WTC11 (cell line): ENCODE results near the gene CYP2R1. TPM values are rescaled to one million over a fixed set of nuclear protein-coding genes. Genes with fewer than 3 reads are reported as not detected.

Experiments used
- ATAC-seq: fragments of 200-7000 bp; cut with Tn5 transposase; 2 replicates; pipeline ENCODE4 v1.10.0; 2021; ENCODE audit warnings: mild to moderate bottlenecking, moderate library complexity
- CTCF ChIA-PET: fragments of 300-600 bp; sonication (Branson Sonifier 250); formaldehyde crosslinking; loops from one replicate; lab custom pipeline; 2021; ENCODE audit warnings: antibody characterized with exemption; lab: Charles Lee
- POLR2A ChIA-PET: fragments of 350-600 bp; sonication (Branson Sonifier 250); formaldehyde crosslinking; loops from one replicate; lab custom pipeline; 2021; ENCODE audit warnings: antibody characterized with exemption; lab: Charles Lee
- DNase-seq: peaks from one replicate; pipeline ENCODE4 v3.0.0; 2021; ENCODE audit warnings: low spot score
- H3K27ac Mint-ChIP-seq: 2 replicates; pipeline ENCODE4 v1.8.0; 2021; ENCODE audit warnings: mixed read lengths
- H3K27me3 Mint-ChIP-seq: 2 replicates; pipeline ENCODE4 v1.8.0; 2021; ENCODE audit warnings: low read depth, mild to moderate bottlenecking, moderate library complexity, mixed read lengths
- H3K36me3 Mint-ChIP-seq: 2 replicates; pipeline ENCODE4 v1.8.0; 2021; ENCODE audit warnings: mixed read lengths
- H3K4me1 Mint-ChIP-seq: 2 replicates; pipeline ENCODE4 v1.8.0; 2022; ENCODE audit warnings: mixed read lengths
- H3K4me3 Mint-ChIP-seq: 2 replicates; pipeline ENCODE4 v1.8.0; 2021; ENCODE audit warnings: mild to moderate bottlenecking, moderate library complexity, mixed read lengths
- H3K9me3 Mint-ChIP-seq: 2 replicates; pipeline ENCODE4 v1.8.0; 2021; ENCODE audit warnings: mixed read lengths
- FOXP1 ChIP-seq: sonication (generic); formaldehyde crosslinking; IDR thresholded peaks from 2 replicates; pipeline ENCODE4 v1.8.0; 2022; ENCODE audit warnings: missing genetic modification reagents, mild to moderate bottlenecking, moderate library complexity, borderline replicate concordance
- GTF2I ChIP-seq: fragments of 250-450 bp; sonication (Bioruptor Pico); conservative IDR thresholded peaks from 2 replicates; pipeline ENCODE4 v1.4.0; 2021; ENCODE audit warnings: mild to moderate bottlenecking
- IRF2 ChIP-seq: sonication (generic); formaldehyde crosslinking; IDR thresholded peaks from 2 replicates; pipeline ENCODE4 v1.8.0; 2022; ENCODE audit warnings: low read depth, missing genetic modification reagents, borderline replicate concordance
- MYBL2 ChIP-seq: sonication (generic); formaldehyde crosslinking; IDR thresholded peaks from 2 replicates; pipeline ENCODE4 v1.8.1; 2023; ENCODE audit warnings: mild to moderate bottlenecking, moderate library complexity, missing genetic modification reagents
- NR3C1 ChIP-seq: sonication (generic); formaldehyde crosslinking; conservative IDR thresholded peaks from 2 replicates; pipeline ENCODE4 v1.8.1; 2023; ENCODE audit warnings: low read depth, mild to moderate bottlenecking, missing genetic modification reagents
- SMAD4 ChIP-seq: sonication (generic); formaldehyde crosslinking; IDR thresholded peaks from 2 replicates; pipeline ENCODE4 v1.8.0; 2022; ENCODE audit warnings: mild to moderate bottlenecking, missing genetic modification reagents
- SP1 ChIP-seq: sonication (generic); formaldehyde crosslinking; conservative IDR thresholded peaks from 2 replicates; pipeline ENCODE4 v1.8.1; 2022; ENCODE audit warnings: missing genetic modification reagents
- TP53 ChIP-seq: sonication (generic); formaldehyde crosslinking; IDR thresholded peaks from 2 replicates; pipeline ENCODE4 v1.8.1; 2023; ENCODE audit warnings: mild to moderate bottlenecking, missing genetic modification reagents
- ZNF219 ChIP-seq: sonication (generic); formaldehyde crosslinking; IDR thresholded peaks from 2 replicates; pipeline ENCODE4 v1.8.0; 2023; ENCODE audit warnings: missing genetic modification reagents, mild to moderate bottlenecking, borderline replicate concordance
- ZNF232 ChIP-seq: sonication (generic); formaldehyde crosslinking; IDR thresholded peaks from 2 replicates; pipeline ENCODE4 v1.8.0; 2022; ENCODE audit warnings: mild to moderate bottlenecking, missing genetic modification reagents
- total RNA-seq: library from RNA; stranded (reverse); gene quantifications from 3 replicates; pipeline ENCODE4 v1.2.3, GENCODE V29; 2021
- TF ChIP-seq, protein P1 (sequence below): sonication (generic); formaldehyde crosslinking; IDR thresholded peaks from 2 replicates; pipeline ENCODE4 v1.8.0; 2022; ENCODE audit warnings: mild to moderate bottlenecking, missing genetic modification reagents
- TF ChIP-seq, protein P2 (sequence below): fragments of 200-600 bp; IDR thresholded peaks from 2 replicates; pipeline ENCODE4 v1.8.0; 2022; ENCODE audit warnings: antibody characterized with exemption
- TF ChIP-seq, protein P3 (sequence below): sonication (generic); formaldehyde crosslinking; IDR thresholded peaks from 2 replicates; pipeline ENCODE4 v1.8.1; 2022; ENCODE audit warnings: mild to moderate bottlenecking, moderate library complexity, missing genetic modification reagents
- TF ChIP-seq, protein P4 (sequence below): fragments of 250-450 bp; sonication (Bioruptor Pico); IDR thresholded peaks from 2 replicates; pipeline ENCODE4 v1.9.0; 2021; ENCODE audit warnings: moderate library complexity, mild to moderate bottlenecking, inconsistent platforms, borderline replicate concordance
- TF ChIP-seq, protein P5 (sequence below): sonication (generic); formaldehyde crosslinking; IDR thresholded peaks from 2 replicates; pipeline ENCODE4 v1.8.0; 2022; ENCODE audit warnings: mild to moderate bottlenecking, missing genetic modification reagents
- TF ChIP-seq, protein P6 (sequence below): fragments of 250-450 bp; sonication (Bioruptor Pico); IDR thresholded peaks from 2 replicates; pipeline ENCODE4 v1.8.0; 2021; ENCODE audit warnings: mild to moderate bottlenecking
- TF ChIP-seq, protein P7 (sequence below): sonication (generic); formaldehyde crosslinking; IDR thresholded peaks from 2 replicates; pipeline ENCODE4 v1.8.1; 2023; ENCODE audit warnings: mild to moderate bottlenecking, moderate library complexity, missing genetic modification reagents

The CYP2R1 gene
- total RNA-seq, 1 experiment from 2014 or later: 14.9 TPM

DNA sequence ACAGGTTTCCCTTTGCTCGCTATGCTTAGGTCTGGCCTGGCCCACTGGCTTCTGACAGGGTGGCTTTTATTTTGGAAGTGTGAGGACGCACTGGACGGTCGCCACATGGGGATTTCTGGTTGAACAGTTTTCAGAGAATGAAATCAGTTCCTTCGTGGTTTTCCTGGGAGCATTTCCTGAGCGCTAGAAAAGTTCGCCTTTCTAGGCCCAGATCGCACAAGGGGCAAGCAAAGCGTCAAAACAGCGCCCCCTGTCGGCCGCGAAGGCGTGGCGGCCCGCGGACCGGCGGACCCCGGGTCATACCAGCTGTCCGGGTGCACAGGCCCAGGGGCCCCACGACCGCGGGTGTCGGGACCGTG is 12.7 kb upstream of the CYP2R1 start:
- ChIA-PET CTCF (interaction anchor here (0.6 to 5.4 kb wide), 11 partner anchors 11 to 384 kb away, joined by 3 to 157 read pairs (median 72); partner anchors contain the start of genes CALCB, CYP2R1, PDE3B and PSMA1), POLR2A (interaction anchor here (1.1 kb wide), 2 partner anchors 13 to 14 kb away, joined by 3 to 9 read pairs; partner anchors contain the start of gene CYP2R1)
- no peaks in the 10 kb centered on the region for H3K36me3 Mint-ChIP-seq
- peaks cover 18% of the 10 kb centered on the region for H3K4me1 Mint-ChIP-seq
- peak; percentile 91 for DNase-seq
- no peak overlapping the region for H3K27ac Mint-ChIP-seq
- ATAC-seq: peak; percentile 19
- 0 out of 2 replicates have a peak, but pooled peaks have one; percentile 40 for TF ChIP-seq NR3C1
- TF ChIP-seq, protein P1, sequence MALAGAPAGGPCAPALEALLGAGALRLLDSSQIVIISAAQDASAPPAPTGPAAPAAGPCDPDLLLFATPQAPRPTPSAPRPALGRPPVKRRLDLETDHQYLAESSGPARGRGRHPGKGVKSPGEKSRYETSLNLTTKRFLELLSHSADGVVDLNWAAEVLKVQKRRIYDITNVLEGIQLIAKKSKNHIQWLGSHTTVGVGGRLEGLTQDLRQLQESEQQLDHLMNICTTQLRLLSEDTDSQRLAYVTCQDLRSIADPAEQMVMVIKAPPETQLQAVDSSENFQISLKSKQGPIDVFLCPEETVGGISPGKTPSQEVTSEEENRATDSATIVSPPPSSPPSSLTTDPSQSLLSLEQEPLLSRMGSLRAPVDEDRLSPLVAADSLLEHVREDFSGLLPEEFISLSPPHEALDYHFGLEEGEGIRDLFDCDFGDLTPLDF: peak; percentile 53; the same call in 1 of the 2 replicates
- no peak for TF ChIP-seq FOXP1 (CRISPR knock-in tag)
- TF ChIP-seq, protein P2, sequence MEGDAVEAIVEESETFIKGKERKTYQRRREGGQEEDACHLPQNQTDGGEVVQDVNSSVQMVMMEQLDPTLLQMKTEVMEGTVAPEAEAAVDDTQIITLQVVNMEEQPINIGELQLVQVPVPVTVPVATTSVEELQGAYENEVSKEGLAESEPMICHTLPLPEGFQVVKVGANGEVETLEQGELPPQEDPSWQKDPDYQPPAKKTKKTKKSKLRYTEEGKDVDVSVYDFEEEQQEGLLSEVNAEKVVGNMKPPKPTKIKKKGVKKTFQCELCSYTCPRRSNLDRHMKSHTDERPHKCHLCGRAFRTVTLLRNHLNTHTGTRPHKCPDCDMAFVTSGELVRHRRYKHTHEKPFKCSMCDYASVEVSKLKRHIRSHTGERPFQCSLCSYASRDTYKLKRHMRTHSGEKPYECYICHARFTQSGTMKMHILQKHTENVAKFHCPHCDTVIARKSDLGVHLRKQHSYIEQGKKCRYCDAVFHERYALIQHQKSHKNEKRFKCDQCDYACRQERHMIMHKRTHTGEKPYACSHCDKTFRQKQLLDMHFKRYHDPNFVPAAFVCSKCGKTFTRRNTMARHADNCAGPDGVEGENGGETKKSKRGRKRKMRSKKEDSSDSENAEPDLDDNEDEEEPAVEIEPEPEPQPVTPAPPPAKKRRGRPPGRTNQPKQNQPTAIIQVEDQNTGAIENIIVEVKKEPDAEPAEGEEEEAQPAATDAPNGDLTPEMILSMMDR: peak; percentile 97
- TF ChIP-seq, protein P3, sequence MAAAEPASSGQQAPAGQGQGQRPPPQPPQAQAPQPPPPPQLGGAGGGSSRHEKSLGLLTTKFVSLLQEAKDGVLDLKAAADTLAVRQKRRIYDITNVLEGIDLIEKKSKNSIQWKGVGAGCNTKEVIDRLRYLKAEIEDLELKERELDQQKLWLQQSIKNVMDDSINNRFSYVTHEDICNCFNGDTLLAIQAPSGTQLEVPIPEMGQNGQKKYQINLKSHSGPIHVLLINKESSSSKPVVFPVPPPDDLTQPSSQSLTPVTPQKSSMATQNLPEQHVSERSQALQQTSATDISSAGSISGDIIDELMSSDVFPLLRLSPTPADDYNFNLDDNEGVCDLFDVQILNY (CRISPR knock-in tag): no peak
- TF ChIP-seq TP53 (CRISPR knock-in tag): peak; percentile 12; the same call in 1 of the 2 replicates
- TF ChIP-seq, all 79 proteins: peak for 4
- Mint-ChIP-seq H3K4me3 (peak overlapping the region; percentile 96), H3K9me3 (no peaks in the 10 kb centered on the region), H3K27me3 (peaks cover 26% of the 10 kb centered on the region)

DNA sequence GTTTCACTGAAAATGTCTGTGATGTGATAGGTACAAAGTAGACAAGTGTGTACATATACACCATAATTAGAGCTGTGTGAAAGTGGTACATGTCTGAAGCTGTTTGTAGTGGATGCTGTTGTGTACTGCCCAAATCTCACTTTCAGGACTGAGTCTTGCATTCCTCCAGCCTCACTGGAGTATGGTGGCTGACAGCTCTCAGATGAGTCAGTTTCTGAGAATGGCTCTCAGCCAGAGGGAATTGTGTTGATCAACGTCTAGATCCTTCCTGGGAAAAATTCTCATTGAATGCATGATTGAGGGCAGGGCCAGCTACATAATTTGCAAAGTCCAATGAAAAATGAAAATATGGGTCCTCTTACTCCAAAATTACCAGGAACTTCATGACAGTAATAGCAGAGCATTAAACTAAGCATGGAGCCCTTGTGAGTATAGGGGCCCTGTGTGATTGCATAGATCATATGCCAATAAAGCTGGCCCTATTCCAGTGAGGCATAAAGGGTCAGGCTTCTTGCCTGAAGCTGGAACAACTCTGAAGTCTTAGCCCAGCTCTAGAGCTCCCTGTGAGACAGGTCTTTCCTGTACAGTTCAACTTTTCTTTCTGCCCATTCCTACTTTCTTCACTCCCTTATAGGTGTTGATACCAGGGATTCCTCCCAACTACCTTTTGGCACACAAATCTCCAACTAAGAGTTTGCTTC is 10.8 kb upstream of the CYP2R1 start:
- no peaks in the 10 kb centered on the region for H3K36me3 Mint-ChIP-seq
- no peak for TF ChIP-seq ZNF232
- TF ChIP-seq, protein P4, sequence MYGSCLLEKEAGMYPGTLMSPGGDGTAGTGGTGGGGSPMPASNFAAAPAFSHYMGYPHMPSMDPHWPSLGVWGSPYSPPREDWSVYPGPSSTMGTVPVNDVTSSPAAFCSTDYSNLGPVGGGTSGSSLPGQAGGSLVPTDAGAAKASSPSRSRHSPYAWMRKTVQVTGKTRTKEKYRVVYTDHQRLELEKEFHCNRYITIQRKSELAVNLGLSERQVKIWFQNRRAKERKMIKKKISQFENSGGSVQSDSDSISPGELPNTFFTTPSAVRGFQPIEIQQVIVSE (CRISPR knock-in tag): no peak
- no peak for TF ChIP-seq NR3C1
- TF ChIP-seq GTF2I (CRISPR knock-in tag): no peak
- TF ChIP-seq, protein P5, sequence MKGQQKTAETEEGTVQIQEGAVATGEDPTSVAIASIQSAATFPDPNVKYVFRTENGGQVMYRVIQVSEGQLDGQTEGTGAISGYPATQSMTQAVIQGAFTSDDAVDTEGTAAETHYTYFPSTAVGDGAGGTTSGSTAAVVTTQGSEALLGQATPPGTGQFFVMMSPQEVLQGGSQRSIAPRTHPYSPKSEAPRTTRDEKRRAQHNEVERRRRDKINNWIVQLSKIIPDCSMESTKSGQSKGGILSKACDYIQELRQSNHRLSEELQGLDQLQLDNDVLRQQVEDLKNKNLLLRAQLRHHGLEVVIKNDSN (CRISPR knock-in tag): no peak
- no peak for TF ChIP-seq IRF2 (CRISPR knock-in tag)
- no peak for TF ChIP-seq SMAD4 (CRISPR knock-in tag)
- TF ChIP-seq, protein P6, sequence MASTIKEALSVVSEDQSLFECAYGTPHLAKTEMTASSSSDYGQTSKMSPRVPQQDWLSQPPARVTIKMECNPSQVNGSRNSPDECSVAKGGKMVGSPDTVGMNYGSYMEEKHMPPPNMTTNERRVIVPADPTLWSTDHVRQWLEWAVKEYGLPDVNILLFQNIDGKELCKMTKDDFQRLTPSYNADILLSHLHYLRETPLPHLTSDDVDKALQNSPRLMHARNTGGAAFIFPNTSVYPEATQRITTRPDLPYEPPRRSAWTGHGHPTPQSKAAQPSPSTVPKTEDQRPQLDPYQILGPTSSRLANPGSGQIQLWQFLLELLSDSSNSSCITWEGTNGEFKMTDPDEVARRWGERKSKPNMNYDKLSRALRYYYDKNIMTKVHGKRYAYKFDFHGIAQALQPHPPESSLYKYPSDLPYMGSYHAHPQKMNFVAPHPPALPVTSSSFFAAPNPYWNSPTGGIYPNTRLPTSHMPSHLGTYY (CRISPR knock-in tag): no peak
- TF ChIP-seq, protein P7, sequence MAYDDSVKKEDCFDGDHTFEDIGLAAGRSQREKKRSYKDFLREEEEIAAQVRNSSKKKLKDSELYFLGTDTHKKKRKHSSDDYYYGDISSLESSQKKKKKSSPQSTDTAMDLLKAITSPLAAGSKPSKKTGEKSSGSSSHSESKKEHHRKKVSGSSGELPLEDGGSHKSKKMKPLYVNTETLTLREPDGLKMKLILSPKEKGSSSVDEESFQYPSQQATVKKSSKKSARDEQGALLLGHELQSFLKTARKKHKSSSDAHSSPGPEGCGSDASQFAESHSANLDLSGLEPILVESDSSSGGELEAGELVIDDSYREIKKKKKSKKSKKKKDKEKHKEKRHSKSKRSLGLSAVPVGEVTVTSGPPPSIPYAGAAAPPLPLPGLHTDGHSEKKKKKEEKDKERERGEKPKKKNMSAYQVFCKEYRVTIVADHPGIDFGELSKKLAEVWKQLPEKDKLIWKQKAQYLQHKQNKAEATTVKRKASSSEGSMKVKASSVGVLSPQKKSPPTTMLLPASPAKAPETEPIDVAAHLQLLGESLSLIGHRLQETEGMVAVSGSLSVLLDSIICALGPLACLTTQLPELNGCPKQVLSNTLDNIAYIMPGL (CRISPR knock-in tag): no peak
- TF ChIP-seq ZNF219 (CRISPR knock-in tag): no peak
- no peak for TF ChIP-seq SP1 (CRISPR knock-in tag)
- no peak for TF ChIP-seq MYBL2 (CRISPR knock-in tag)
- no peaks in the 10 kb centered on the region for H3K9me3 Mint-ChIP-seq
- CTCF ChIA-PET: interaction anchor here (3.2 kb wide), 1 partner anchor 280 kb away, joined by 22 read pairs; no protein-coding TSS in a partner anchor
- DNase-seq: no peak
- no peak for ATAC-seq
- no peak overlapping the region for H3K27ac Mint-ChIP-seq
- H3K27me3 Mint-ChIP-seq: peaks cover 26% of the 10 kb centered on the region
- peaks cover 9% of the 10 kb centered on the region for H3K4me1 Mint-ChIP-seq
- no peak overlapping the region for H3K4me3 Mint-ChIP-seq
- POLR2A ChIA-PET: no interaction called here
